NCI-H748 (cell line): ENCODE data around the gene PDSS2.
A peak's percentile ranks its signal among the peaks of the same experiment; 100 is the strongest.
"Not testable (repeated sequence)": the region's sequence is repeated elsewhere in the genome, so short reads cannot be mapped to it uniquely, and the experiment has no call there.

Source experiments
- DNase-seq: peaks from one replicate; lab custom pipeline; 2025; ENCODE audit not compliant: unreplicated experiment; lab: John Stamatoyannopoulos, UW

PDSS2 gene

DNA sequence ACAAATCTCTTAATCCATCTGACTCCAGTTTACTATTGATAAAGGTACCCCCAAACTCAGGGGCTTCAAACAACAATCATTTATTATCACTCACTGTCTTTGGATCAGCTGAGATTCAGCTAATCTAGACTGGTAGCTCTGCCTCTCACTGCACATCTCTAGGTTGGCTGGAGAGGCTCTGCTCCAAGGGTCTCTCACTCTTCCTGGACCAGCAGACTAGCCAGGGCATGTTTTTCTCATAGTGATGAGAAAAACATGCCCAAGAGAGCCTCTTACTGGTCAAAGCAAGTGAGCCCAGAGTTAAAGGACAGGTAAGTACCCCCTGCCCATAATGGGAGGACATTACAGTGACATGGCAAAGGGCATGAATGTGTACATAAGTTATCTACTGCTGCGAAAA lies 228.9 kb downstream of the PDSS2 start:
- DNase-seq = no peak

DNA sequence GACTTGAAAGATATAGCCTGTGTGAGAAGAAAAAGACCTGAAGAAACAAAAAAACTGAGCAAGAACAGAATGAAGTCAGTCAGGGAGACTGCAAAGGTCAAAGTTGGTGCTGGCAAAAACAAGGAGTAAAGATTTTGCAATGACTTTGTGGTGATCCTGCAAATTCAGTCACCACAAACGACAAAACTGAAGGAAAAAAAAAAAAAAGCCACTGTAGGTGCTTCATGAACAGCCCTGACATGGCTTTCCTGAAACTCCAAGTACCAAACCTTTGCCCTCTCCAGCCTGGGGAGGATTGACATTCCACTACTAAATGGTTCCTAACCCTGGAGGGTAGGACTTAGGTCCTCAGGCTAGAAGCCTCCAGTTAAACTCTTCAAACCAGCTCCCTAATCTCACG lies 229.3 kb downstream of the PDSS2 start:
- DNase-seq = no peak

DNA sequence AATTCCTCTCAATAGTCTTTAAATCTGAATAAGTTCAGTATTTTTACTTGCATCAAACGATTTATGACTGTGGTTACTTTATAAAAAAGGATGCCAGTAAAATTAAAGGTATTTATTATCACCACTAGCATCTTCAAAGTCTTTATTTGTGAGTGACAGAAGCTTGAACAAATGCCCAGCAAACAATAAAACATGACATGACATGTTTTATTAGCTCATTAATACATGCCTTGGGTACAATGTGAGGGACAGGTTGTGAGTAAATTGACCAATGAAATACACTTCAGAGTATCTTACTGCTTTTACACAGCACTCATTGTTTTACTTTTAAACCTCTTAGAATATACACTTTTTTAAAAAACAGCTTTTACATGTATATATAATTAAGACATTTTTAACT lies 230.6 kb downstream of the PDSS2 start:
- DNase-seq = no peak

DNA sequence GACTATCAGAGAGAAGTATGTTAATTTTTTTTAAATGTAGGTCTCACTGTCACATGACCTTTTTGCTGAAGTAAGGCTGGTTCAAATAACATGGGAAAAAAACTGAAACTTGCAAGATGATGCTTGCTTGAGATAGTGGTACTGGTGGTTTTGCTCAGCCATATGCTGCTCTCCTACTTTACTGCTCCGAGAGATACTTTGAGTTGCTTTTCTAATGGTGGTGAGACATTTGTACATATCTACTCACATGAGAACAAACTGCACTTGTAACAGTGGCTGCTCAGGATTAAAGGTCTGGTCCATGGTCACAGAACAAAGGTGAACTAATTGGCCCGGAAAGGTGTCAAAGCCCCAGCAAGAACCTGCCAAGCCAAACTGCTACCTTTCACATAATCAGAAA lies 237.8 kb downstream of the PDSS2 start:
- no peak for DNase-seq

DNA sequence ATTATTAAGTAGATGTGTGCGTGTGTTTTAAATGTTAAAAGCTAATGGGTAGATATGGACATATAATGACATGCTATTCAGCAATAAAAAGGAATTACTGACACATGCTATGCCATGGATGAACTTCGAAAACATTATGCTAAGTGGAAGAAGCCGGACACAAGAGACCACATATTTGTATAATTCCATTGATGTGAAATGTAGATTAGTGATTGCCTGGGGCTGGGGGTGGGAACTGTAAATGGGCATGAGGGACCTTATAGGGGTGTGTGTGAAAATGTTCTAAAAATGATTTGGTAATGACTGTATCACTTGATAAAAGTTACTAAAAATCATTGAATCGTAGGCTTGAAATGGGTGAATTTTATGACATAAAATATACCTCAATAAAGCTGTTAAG lies 239.5 kb downstream of the PDSS2 start:
- DNase-seq = no peak

DNA sequence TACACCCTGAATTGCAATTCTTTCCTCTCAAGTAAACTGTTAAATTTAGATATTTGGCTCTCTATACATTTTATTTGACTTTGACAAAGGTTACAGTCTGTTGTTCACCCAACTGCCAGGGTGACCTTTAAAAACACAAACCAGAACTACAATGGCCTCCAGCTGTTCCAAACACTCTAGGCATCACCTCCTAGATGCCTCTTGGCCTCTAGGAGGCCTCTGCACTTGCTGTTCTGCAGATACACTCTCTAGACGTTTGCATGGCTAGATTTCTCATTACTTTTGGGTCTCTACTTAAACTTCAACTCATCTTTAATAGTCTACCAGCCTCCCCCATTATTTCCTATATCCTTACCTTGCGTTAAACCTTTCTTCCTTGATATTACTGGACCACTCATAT lies 241.2 kb downstream of the PDSS2 start:
- no peak for DNase-seq

DNA sequence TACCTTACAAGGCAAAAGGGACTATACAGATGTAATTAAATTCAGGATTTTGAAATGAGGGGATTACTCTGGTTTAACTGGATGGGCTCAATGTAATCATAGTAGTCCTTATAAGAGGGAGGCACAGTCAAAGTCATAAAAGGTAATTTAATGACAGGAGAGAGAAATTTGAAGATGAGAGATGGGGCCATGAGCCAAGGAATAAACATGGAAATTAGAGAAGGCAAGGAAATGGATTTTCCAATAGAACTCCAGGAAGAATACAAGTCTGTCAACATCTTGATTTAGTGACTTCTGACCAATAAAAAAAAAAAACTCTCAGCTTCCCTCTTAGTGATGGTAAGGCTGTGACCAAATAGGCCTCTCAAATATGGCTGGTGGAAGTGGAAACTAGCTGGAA lies 242.1 kb downstream of the PDSS2 start:
- no peak for DNase-seq

DNA sequence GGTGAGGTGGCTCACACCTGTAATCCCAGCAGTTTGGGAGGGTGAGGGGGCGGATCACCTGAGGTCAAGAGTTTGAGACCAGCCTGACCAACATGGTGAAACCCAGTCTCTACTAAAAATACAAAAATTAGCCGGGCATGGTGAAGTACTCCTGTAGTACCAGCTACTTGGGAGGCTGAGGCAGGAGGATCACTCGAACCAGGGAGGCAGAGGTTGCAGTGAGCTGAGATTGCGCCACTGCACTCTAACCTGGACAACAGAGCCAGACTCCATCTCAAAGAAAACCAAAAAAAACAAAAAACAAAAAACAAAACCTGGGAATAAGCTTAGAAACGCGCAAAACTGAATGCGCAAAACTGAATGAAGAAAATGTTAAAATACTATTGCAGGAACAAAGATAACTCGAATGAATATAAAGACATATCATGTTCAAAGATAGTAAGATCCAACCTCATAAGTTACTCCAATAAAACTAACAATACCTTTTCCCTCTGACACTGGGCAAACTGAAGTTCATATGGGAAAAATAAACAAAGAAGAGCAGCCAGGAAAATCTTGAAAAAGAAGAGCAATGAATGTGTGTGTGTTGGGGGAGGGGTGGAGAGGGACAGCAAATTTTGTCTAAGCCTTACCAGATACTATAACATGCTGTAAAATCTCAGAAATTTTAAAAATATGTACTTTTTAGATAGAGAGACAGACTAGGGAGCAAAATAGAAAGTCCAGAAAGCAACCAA lies 243.0 kb downstream of the PDSS2 start:
- no peak for DNase-seq

DNA sequence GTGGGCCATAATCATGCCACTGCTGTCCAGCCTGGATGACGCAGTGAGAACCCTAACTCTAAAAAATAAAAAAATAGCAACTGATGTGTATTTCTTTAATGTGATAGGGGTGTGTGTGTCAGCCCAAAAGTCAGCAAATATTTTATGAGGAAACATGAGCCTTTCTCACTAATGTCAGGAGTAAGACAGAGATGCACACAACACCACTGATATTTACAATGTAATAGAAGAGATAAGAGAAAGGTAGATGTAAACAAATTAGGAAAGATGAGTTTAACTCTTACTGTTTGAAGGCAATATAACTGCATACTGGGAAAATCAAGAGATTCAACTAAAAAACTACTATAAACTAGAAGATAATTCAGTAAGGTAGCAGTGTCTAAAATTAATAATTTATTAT lies 244.0 kb downstream of the PDSS2 start:
- no peak for DNase-seq

DNA sequence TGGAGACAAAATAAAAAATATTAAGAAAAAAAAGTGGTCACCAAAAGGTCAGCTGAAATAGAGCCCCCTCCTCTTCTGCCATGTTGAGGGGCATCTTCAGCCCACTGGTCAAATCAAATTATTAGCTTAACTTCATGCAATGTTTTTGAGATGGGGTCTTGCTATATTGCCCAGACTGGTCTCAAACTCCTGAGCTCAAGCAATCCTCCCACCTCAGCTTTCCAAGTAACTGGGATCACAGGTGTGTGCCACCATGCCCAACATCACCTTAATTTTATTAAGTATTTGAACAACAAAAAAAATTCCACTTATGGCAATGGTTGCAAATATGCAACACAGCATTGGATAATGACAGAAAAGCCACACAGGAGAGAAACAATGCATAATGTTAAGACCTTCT lies 244.7 kb downstream of the PDSS2 start:
- no peak for DNase-seq

DNA sequence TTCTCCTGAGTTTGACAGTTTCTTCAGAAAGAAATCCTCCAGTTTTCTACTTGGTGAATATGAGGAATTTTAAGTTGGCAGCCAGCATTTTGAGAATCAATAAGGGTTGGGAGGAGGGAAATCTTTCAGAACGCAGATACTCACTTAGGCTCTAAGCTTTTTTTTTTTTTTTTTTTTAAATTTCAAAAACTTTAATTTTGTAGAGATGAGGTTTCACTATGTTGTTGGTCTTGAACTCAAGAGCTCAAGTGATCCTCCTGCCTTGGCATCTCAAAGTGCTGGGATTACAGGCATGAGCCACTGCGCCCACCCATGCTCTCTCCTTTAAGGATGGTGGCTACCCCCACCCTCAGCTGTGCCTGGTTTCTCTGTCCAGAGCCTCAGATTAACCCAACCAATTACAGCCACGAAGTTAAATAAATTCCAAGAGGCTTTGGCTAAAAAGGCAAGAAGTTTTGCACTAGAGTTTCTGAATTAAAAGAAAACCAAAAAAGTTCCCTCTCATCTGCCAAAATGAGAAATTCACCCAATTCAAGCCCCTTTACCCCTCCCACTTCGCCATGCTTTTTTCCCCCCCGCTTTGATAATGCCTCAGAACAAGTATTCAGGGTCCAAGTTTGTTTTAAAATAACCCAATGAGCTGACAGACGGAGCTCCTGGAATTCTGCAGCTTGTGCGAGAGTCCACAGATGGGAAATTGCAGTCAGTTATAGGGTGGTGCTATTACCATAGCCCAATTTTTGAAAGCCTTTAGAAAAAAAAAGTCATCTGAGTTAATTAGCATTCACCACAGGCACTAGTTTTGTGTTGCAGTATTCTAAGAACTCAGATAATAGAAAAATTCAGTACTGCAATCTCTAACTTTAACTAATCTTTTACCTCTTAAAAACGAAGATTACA lies 249.7 kb downstream of the PDSS2 start:
- DNase-seq = no peak

DNA sequence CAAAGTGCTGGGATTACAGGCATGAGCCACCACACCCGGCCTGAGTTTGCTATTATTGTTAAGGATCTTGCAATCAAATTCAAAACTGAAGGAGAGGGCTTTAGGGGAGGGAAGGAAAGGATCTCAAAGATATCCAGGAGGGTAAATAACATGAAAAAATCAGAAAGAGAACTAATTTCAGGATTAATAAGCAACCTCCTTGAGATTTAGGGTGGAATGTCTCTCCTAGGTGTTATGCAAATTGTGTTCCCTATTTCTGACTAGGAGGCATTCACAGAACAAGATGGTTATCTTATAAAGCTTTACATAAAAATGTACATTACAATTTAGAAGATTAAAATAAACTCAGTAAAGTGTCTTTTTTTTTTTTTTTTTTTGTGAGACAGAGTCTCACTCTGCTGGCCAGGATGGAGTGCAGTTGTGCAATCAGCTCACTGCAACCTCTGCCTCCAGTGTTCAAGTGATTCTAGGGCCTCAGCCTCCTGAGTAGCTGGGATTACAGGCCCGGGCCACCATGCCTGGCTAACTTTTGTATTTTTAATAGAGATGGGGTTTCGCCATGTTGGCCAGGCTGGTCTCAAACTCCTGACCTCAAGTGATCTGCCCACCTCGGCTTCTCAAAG lies 252.0 kb downstream of the PDSS2 start:
- DNase-seq = no peak

DNA sequence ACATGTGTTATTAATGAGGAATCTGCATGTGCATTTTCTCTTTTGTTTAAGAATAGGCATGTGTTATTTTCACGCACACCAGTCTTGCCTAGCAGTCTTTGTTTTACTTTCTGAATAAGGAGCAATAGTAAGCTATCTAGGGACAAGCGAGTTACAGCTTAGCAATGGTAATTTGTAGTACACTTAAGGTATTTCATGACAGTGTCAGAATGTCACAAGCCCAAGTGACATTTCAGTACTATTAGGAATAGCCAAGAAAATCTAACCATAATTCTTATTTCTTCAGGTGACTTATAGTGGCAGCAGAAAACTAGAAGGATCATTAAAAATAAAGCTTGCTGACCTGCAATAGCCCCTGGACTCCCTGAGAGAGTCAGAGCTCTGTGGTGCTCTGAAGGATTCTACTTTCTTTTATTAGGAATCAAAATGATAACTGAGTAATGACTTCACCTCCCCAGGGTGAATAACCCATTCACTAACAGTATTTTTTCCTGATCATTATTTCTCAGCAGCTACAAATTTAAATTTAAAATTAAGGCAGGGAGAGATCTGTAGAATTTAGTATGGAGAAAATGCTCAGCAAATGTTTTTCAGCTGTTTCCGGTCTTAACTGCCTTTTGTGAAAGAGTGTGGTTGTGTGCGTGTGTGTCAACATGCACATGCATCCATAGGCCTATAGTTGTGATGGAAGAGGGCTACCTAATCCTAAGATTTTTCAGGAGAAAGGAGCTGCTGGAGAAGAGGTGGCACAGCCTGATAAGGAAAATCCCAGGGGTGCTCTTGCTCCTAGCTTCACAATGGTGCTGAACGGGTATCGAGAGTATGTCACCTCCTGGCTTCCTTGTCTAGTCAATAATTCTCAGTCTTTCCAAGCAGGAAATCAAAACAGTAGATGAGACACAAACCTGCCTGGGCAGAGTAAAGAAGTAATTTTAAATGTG lies 254.0 kb downstream of the PDSS2 start:
- DNase-seq = no peak

DNA sequence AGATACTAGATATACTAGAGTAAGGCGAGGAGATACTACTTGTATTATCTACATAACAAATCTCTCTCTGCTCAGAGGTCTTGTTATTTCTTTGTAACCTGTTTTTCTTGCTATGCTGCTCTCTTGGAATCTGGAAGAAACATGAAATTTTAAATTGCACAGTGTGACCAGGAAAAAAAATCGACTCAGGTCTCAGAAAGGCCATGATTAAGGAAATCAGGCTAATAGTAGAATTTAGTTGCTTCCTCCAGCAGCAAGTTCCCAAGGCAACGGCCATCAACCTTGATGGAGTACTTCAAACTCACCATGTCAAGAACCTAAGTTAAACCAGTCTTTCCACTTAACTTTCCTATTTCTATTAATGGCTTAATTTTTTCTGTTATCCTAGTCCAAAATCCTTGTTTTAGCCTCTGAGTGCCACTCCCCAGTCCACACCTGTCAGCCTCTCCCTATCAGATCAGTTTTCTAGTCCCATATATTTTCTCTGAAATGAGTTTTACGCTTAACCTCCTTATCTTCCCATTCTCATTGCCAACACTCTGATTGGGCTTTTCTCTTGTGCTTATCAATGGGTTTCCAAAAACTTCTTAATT lies 256.4 kb downstream of the PDSS2 start:
- DNase-seq = peak; percentile 8

DNA sequence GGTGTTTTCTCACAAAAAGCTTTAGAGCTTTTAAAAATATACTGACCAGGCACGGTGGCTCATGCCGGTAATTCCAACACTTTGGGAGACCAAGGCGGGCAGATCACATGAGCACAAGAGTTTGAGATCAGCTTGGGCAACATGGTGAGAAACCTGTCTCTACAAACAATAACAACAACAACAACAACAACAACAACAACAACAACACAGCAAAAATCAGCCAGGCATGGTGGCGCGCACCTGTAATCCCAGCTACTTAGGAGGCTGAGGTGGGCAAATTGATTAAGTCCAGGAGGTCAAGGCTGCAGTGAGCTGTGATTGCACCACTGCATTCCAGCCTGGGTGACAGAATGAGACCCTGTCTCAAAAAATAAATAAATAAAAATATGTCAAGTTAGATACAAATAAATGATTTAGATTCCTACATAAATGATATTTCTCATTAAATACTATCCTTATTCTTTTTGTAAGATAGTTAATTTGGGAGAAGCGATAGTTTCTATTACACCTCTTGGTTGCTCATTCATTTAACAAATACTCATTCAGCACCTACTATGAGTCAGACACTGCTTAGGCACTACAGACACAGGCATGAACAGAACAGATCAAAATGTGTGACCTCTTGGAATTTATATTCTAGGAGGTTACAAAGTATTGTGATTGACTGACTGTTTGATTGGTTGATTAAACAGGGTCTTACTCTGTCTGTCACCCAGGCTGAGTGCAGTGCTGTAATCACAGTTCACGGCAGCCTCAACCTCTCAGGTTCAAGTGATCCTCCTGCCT lies 260.5 kb downstream of the PDSS2 start:
- no peak for DNase-seq

DNA sequence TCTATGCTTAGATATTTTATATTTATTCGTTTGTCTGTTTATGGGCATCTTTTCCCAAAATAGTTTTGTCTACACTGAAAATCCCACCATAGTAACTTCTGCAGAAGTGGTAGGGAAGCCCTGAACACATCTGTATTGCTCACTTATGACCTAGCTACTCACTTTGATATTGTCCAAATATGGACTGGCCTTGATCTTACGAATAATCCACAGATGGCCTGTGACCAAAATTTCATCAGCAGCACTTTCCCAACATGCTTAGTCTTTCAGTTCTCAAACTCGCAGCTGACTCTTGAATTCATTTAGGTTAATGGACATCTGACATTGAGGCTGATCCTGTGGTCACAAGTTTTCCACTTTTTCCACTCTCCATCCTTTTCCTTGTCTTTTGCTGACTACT lies 263.2 kb downstream of the PDSS2 start:
- DNase-seq = no peak

DNA sequence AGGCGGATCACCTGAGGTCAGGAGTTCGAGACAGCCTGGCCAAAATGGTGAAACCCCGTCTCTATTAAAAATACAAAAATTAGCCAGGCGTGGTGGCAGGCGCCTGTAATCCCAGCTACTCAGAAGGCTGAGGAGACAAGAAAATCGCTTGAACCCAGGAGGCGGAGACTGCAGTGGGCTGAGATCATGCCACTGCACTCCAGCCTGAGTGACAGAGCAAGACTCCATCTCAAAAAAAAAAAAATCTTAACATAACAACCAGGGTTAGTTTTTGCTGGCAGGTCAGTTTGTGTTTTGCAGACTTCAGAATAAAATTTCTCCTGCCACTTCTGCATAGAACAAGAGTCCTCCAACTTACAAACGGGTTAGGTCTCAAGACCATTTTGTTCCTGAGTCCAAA lies 264.6 kb downstream of the PDSS2 start:
- not testable (repeated sequence) for DNase-seq

DNA sequence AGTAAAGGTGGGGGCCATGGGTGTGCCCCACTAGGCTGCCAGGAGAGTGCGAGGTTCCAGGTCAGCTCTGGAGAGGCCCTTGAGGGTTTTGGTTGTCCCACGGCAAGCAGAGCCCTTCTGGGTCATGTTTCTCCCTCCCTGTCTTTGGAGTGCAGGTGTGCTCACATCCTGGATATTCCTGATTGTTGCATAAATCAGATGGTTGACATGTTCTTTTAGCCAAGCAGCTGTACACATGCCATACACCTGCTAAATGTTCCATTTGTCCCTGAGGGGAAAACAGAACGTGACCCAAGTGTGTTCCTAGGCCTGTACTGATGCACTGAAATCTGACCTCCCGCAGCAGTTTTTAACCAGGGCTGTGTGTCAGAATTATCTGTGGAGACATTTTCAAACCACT lies 266.5 kb downstream of the PDSS2 start:
- peak; percentile 91 for DNase-seq

DNA sequence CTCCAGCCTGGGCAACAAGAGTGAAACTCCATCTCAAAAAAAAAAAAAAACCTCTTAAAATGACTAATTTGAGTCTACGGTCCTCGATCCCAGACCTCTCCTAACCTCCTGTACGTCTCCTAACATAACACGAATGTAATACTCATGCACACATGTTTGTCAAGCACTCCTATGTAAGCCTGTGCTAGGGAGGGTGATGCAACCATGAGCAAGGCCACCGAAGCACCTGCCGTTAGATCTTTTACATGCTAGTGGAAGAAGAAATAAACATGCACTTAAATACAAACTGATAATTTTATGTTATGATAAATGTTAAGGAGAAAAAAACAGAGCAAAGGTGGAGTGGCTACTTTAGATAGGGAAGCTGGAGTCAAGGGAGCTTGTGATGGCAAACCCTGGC lies 271.7 kb downstream of the PDSS2 start:
- DNase-seq = no peak

DNA sequence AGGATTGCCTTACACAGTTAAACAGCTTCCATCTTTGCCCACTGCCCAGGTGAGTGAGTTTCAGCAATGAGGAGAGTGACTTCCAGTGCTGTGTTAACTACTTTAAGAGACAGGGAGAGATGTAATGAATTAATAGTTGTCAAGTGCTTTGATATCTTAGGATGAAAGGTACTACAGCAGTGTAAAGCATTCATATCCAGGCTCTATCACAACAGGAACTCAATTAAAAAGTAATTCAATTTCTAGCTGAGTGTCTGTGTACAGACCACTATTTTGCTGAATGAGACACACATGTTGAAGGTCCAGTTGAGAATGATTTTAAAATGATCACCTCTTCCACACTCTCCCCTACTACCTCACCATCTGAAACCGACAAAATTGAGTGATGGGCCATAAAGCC lies 273.3 kb downstream of the PDSS2 start:
- DNase-seq = no peak
